ENCODE measurements around the gene RNF167. TPM values are rescaled to one million over a fixed set of nuclear protein-coding genes. Genes with fewer than 3 reads are reported as not detected.

RNF167 gene
- total RNA-seq, 1 donor from 2014 or later: 108 TPM

DNA sequence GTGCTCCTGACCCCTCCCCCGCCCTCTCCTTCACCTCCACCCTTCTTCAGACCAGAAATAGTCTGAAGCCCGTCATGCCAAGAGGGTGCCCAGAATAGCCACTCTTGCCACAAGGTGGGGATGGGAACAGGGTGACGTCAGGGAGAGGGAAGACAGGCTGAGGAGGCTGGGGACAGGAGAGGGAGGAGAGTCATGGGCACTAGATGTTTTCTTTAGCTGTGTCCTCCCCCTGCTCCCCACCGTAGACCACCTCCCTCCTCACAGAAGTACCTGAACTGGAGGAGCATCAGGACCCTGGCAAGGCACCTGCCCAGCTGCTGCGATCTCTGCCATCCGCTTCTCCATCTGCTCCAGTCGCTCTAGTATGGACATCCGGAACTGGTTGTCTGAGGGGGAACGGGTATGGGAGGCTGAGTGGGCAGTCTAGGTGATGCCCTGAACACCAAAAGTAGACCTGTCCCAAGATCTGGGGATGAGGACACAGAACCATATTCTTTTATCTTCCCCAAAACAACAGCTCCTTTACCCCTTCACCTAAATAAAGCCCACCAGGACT is 34.1 kb downstream of the RNF167 start:
- TF ChIP-seq, protein P1, sequence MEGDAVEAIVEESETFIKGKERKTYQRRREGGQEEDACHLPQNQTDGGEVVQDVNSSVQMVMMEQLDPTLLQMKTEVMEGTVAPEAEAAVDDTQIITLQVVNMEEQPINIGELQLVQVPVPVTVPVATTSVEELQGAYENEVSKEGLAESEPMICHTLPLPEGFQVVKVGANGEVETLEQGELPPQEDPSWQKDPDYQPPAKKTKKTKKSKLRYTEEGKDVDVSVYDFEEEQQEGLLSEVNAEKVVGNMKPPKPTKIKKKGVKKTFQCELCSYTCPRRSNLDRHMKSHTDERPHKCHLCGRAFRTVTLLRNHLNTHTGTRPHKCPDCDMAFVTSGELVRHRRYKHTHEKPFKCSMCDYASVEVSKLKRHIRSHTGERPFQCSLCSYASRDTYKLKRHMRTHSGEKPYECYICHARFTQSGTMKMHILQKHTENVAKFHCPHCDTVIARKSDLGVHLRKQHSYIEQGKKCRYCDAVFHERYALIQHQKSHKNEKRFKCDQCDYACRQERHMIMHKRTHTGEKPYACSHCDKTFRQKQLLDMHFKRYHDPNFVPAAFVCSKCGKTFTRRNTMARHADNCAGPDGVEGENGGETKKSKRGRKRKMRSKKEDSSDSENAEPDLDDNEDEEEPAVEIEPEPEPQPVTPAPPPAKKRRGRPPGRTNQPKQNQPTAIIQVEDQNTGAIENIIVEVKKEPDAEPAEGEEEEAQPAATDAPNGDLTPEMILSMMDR (IDR thresholded peaks at IDR 0.05): no peak

GRCh38 chr17:4978726-4979125 is 38.7 kb downstream of the RNF167 start:
- peaks cover 72% of the 10 kb centered on the region for H3K36me3 Mint-ChIP-seq (ENCODE audit: low read depth)
- ChIA-PET POLR2A (interaction anchor here (0.7 to 3.5 kb wide), 10 partner anchors 8 to 53 kb away, joined by 3 to 21 read pairs (median 6); partner anchors contain the start of genes INCA1, KIF1C, PFN1 and RNF167), CTCF (interaction anchor here (1.4 to 4.5 kb wide), 3 partner anchors 41 to 83 kb away, joined by 4 to 32 read pairs (median 18); no protein-coding TSS in a partner anchor)
- ATAC-seq (ENCODE audit: low read depth): peak; percentile 28
- intact Hi-C loops (cut with micrococcal nuclease): no loop called here
- peaks cover 38% of the 10 kb centered on the region for H3K4me1 Mint-ChIP-seq
- TF ChIP-seq, protein P1 (IDR thresholded peaks at IDR 0.05): no peak
- no peaks in the 10 kb centered on the region for H3K9me3 Mint-ChIP-seq
- no peak for DNase-seq
- H3K27ac Mint-ChIP-seq: peak overlapping the region; percentile 71
- H3K27me3 Mint-ChIP-seq: no peaks in the 10 kb centered on the region
- peak overlapping the region; percentile 24 for H3K4me3 Mint-ChIP-seq

More for the DNA sequence above, 34.1 kb downstream of the RNF167 start:
- intact Hi-C loops (cut with micrococcal nuclease): no loop called here
- CTCF ChIA-PET: no interaction called here
- Mint-ChIP-seq H3K36me3 (ENCODE audit: low read depth) (peaks cover 74% of the 10 kb centered on the region), H3K4me3 (no peak overlapping the region), H3K4me1 (peaks cover 11% of the 10 kb centered on the region), H3K27me3 (no peaks in the 10 kb centered on the region), H3K9me3 (no peaks in the 10 kb centered on the region), H3K27ac (no peak overlapping the region)
- ATAC-seq (ENCODE audit: low read depth): no peak
- POLR2A ChIA-PET: interaction anchor here (0.5 kb wide), 1 partner anchor 43 kb away, joined by 3 read pairs; no protein-coding TSS in a partner anchor
- DNase-seq: no peak

GRCh38 chr17:4980644-4981216 is 40.7 kb downstream of the RNF167 start:
- H3K36me3 Mint-ChIP-seq (ENCODE audit: low read depth): peaks cover 61% of the 10 kb centered on the region
- no peaks in the 10 kb centered on the region for H3K9me3 Mint-ChIP-seq
- H3K27me3 Mint-ChIP-seq: no peaks in the 10 kb centered on the region
- intact Hi-C loops (cut with micrococcal nuclease): loop anchor here (1.0 to 2.0 kb wide), 3 partner anchors 16 to 82 kb away; partner anchors contain the start of genes INCA1 and KIF1C
- DNase-seq (no peak), ATAC-seq (ENCODE audit: low read depth) (peak; percentile 68)
- TF ChIP-seq, protein P1 (IDR thresholded peaks at IDR 0.05): peak; percentile 55
- H3K4me1 Mint-ChIP-seq: peaks cover 41% of the 10 kb centered on the region
- H3K4me3 Mint-ChIP-seq: peak overlapping the region; percentile 2
- ChIA-PET CTCF (interaction anchor here (0.8 to 4.5 kb wide), 8 partner anchors 10 to 81 kb away, joined by 3 to 32 read pairs (median 4); partner anchors contain the start of genes INCA1, KIF1C and SPAG7), POLR2A (interaction anchor here (0.9 to 3.5 kb wide), 5 partner anchors 12 to 277 kb away, joined by 3 to 21 read pairs (median 3); partner anchors contain the start of genes PELP1, PFN1 and SPAG7)
- H3K27ac Mint-ChIP-seq: peak overlapping the region; percentile 37

GRCh38 chr17:4982305-4982704 is 42.2 kb downstream of the RNF167 start:
- TF ChIP-seq, protein P1 (IDR thresholded peaks at IDR 0.05): no peak
- DNase-seq (no peak), ATAC-seq (ENCODE audit: low read depth) (no peak)
- H3K36me3 Mint-ChIP-seq (ENCODE audit: low read depth): peaks cover 52% of the 10 kb centered on the region
- intact Hi-C loops (cut with micrococcal nuclease): no loop called here
- no peak overlapping the region for H3K4me3 Mint-ChIP-seq
- CTCF ChIA-PET: no interaction called here
- peaks cover 51% of the 10 kb centered on the region for H3K4me1 Mint-ChIP-seq
- no peak overlapping the region for H3K27ac Mint-ChIP-seq
- H3K27me3 Mint-ChIP-seq: no peaks in the 10 kb centered on the region
- H3K9me3 Mint-ChIP-seq: no peaks in the 10 kb centered on the region
- POLR2A ChIA-PET: interaction anchor here (0.7 to 1.0 kb wide), 3 partner anchors 16 to 41 kb away, joined by 3 read pairs; partner anchors contain the start of gene PFN1

DNA sequence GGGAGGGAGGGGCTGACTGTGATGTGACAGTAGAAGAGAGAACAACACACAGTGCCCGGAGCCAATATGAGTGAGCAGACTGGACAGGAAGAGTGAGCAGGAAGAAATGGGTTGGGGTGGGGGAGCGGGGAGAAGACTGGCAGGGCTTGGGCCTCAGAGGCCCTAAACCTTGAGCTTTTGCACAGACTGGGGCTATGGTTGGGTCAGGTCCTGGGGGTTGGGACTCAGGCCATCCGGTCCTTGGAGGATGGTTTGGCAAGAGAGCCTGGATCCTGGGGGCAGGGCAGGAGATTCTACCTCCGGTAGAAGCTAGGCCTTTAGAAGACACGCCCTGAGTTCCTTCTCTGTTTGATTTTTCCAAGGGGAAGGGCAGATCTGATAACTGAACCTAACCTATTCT is 46.3 kb downstream of the RNF167 start:
- peak overlapping the region; percentile 92 for H3K4me3 Mint-ChIP-seq
- intact Hi-C loops (cut with micrococcal nuclease): loop anchor here (2.0 to 5.0 kb wide), 3 partner anchors 44 to 206 kb away; partner anchors contain the start of genes RNF167, SLC25A11 and ZNF594
- no peaks in the 10 kb centered on the region for H3K27me3 Mint-ChIP-seq
- no peak for ATAC-seq (ENCODE audit: low read depth)
- CTCF ChIA-PET: interaction anchor here (0.9 to 2.7 kb wide), 7 partner anchors 11 to 84 kb away, joined by 3 to 22 read pairs (median 6); partner anchors contain the start of genes CHRNE, PFN1, RNF167 and SLC25A11
- POLR2A ChIA-PET: interaction anchor here (0.5 to 4.7 kb wide), 8 partner anchors 7 to 77 kb away, joined by 3 to 61 read pairs (median 6); partner anchors contain the start of genes INCA1, KIF1C, PFN1 and RNF167
- peak overlapping the region; percentile 93 for H3K27ac Mint-ChIP-seq
- no peaks in the 10 kb centered on the region for H3K9me3 Mint-ChIP-seq
- H3K4me1 Mint-ChIP-seq: peaks cover 39% of the 10 kb centered on the region
- DNase-seq: no peak
- H3K36me3 Mint-ChIP-seq (ENCODE audit: low read depth): peaks cover 22% of the 10 kb centered on the region
- TF ChIP-seq, protein P1 (IDR thresholded peaks at IDR 0.05): no peak
